HG02763 (cell line): ENCODE data around the gene MEOX1.

Experiments used
- ATAC-seq: cut with Tn5 transposase; IDR thresholded peaks from one replicate; pipeline ENCODE4 v1.9.1; 2021; ENCODE audit warnings: mild to moderate bottlenecking, moderate library complexity; ENCODE audit not compliant: unreplicated experiment

Gene MEOX1

DNA sequence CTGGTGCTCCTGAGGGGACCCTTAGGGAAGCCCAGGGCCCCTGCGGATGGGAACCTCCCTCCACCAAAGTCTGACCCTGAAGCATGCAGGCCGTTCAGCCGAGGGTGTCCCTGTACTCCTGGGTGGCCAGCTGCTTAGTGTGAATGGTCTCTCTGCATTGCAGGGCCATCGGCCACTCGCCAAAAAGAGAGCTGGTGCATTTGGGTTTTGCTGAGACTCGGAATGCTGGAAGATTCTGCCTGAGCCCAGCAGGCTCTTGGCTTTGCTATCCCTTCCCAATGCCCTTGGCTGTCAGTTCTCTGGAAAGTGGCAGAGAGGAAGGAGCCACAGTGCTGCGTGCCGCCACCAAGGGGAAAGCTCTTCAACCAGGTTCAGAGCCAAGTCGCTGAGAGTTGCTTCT is 2.8 kb downstream of the MEOX1 start:
- no peak for ATAC-seq

DNA sequence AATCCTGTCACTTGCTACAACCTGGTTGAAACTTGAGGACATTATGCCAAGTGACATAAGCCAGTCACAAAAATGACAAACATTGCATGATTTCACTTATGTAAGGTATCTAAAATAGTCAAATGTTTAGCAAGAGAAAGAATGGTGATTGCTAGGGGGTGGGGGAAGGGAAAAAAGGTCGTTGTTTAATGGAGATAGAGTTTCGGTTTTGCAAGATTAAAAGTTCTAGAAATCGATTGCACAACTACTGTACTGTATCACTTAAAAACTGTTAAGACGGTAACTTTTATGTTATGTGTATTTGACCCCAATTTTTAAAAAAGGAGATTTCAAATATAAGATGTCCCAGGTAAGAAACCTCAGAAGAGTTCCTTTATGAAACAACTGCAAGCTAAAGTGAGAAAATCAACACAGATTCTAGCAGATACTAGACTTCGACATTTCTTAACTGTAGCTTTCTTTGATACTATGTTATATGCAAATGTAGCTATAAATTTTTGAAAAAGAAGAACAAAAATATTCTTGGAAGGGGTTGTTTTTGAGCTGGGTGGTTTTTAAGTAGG is 5.9 kb downstream of the MEOX1 start:
- ATAC-seq: no peak

DNA sequence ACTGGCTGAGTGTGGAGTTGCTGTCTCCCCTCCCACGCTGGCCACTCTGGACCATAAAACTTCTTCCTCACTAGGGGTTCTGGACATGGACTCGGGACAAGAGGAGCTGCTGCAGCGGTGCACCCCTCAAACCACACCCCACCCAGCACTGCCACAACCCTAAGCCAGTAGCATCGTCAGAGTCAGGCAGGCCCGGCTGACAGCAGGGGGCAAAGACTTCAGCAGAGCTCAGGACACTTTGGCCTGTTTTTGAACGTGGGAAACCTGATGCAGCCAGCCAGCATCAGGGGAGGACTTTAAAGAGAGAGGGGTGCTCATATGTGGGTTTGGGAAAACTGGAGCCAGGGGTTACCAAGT is 9.6 kb downstream of the MEOX1 start:
- no peak for ATAC-seq

DNA sequence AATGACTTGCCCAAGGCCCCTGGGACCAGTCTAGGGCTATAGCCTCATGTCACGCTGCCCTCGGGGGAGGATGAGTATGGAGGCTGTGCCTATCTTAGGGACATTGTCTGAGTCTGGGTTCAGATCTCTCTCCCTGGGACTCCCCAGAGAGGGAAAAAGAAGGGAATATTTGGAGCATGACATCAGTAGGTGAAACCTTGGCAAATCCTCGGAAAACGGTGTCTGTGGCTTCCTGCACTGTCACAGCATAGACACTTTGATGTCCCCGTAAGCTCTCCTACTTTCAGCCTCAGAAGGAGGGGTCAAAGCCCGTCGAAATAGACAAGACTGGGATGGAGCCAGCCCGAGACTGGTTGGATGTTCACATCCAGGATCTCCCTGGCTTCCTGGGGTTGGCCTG is 11.3 kb downstream of the MEOX1 start:
- ATAC-seq: no peak

DNA sequence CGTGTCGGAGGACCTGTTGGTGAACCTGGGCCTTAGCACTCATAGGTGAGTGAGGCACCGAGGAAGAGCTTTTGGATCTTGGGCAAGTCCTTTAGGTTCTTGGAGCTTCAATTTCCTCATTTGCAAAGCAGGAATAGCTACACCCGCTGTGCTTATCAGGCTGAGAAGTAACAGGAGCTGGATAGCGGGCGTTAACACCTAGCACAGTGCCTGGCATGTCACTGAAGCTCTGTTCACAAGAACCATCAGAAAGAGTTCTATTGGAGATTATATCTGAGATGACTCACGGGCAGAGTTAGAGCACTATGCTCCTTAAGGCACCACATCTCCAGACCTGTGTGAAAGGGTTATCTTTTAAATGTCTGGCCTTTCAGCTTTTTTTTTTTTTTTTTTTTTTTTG is 12.8 kb downstream of the MEOX1 start:
- ATAC-seq: no peak

DNA sequence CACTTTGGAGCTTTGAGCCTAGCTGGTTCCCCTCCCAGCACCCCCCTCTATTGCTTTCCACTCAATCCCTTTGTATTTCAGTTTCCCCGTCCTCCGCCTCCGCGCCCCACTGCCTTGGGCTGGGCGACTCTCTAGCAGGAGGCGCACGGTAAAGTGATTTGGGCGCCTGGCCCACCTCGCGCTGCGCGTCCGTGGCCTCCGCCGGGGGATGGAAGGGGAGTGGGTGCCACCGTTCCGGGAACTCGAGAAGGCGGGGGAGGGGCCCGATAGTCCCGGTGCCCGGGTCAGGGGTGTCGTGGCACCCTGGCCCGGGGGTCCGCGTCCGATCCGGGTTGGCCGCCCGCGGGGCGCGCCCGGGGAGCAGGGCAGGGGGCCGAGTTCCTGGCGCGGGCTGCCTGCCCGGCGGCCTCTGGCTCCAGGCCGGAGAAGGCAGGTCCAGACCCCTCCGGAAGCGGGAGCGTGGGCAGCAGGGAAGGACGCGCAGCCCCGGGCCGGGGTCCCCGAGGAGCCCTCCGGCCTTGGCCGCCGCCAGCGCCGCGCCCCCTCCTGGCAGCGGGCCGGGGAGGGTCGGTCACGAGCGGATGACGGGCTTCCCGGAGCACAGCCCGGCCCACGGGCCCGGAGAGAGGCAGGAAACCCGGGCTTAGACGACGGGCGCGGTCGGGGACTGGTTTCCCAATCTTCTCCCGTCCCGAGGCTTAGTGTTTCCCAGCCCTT is 15.8 kb downstream of the MEOX1 start:
- no peak for ATAC-seq

DNA sequence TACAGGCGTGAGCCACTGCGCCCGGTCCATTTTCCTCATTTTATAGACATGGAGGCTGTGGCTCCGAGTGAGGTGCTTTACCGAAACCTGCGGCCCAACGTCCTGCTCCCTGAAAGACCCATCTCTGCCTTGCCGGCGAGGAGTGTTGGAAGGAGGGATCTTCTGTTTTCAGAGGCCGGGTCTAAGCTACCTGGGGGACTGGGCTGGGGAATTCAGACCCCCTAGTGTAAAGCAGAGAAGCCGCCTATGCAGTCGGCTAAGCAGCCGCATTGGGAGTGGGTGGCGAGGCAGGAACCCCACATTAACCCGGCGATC is 16.3 kb downstream of the MEOX1 start:
- no peak for ATAC-seq

DNA sequence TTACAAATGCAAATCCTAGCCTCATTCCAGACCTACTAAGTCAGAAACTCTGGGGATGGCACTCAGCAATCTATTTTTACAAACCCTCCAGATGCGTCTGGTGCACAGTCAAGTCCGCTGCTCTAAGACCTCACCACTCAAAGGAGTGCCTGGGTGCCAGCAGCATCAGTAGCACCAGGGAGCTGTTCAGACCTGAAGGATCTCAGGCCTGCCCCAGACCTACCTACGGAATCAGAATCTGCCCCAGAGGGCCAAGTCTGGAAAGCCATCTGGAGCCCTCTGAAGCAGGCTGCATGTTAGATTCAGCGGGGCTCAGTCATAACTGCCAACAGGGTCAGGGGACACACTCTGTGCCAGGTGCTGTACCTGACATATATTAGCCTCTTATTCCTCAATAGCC is 17.6 kb downstream of the MEOX1 start:
- ATAC-seq: no peak

DNA sequence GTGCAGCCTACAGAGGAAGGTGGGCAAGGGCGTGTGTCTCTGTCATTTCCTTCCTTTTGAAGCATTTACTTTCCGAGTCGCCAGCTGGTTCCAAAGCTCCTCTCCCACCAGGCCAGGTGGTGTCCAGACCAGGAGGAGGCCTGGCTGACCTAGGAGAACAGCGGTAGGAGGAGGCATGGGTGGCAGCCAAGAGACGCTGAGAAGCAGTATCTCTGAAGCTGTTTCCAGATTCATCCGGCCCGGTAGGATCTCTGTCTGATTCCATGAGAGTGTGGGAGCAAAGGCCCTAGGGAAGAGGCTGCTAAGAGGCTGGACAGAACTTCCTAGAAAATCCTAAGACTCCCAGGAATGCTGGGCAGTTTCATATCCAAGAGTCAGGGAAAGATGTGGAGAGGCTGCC is 20.3 kb downstream of the MEOX1 start:
- no peak for ATAC-seq

DNA sequence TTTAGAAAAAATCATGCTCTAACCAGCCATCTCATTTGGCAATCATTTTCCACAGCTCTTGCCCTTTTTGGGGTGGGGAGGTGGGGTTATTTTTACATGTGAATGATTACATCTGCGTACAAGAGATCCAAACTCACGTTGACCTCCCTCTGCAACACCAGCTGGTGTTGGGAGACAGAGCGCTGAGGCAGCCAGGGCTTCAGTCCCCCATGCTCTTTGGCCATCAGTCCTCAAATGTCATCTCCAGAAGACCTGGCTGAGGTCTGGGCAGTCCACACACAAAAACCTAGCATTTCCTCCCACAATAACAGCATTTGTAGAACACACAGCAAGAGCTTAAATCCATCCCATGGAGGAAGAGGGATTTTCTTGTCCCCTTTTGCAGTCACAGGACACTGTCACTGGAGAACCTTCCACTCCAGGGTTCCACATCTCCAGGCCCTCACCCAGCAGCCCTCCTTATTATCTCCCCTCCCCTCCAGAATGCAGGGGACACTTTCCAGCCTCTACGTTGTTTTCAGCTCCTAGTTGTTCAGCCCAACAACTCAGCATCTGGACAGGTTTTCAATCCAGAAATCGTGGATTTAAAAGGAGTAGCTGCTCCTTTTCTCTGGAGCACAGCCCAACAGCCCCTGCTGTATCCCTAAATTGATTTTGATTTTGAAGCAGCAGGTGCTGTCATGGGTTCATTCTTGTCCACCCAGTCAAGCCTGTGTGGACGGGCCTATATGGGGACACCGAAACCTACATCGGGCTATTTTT is 21.1 kb downstream of the MEOX1 start:
- ATAC-seq: no peak

DNA sequence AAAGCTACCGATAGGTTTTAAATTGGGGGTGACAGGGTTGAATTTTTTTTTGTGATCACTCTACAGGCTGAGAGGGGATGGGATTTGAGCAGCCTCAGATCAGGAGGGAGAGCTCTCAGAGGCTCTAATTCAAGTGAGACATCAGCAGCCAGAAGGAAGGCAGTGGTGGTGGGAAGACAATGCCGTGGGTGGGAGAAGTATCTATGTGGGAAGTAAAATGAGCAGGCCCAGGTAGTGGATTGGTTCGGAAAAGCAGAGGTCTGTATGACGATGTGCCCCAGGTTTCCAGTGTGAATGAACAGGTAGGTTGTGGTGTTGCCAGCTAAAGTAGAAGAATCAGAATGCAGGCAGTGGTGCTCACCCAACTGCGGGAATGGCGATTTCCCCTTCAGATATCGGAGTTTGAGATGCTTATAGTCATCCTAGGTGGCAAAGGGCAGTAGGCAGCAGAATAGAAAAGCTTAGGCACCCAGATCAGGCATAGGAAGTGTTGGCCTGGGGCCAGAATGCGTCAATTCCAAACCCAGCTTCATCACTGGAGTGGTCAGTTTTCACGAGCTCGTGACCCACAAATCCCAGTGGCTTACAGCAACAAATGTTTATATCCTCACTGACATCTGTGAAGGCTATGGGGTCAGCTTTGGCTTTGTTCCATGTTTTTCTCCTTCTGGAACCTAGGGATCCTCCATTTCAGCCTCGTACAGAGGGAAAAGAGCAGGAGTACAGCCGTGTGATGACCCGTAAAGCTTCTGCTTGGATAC is 24.0 kb downstream of the MEOX1 start:
- no peak for ATAC-seq

DNA sequence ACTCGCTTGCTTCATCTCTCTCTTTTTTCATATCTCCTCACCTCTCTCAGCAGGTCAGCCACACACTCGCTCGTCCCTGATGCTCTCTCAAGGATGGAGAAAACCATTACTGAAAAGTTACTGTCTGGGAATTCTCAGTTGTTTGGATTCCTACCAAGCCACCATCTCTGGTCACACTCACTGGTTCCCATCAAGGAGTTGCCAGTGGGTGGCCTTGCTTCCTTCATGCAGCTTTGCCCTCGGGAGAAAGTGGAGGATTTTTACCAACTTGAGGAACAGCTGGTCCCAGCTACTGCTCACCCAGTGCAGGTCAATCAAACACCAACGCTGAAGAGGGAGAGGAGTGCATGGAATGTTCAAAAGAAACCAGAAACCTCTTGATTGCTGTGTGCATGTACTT is 25.3 kb downstream of the MEOX1 start:
- no peak for ATAC-seq

DNA sequence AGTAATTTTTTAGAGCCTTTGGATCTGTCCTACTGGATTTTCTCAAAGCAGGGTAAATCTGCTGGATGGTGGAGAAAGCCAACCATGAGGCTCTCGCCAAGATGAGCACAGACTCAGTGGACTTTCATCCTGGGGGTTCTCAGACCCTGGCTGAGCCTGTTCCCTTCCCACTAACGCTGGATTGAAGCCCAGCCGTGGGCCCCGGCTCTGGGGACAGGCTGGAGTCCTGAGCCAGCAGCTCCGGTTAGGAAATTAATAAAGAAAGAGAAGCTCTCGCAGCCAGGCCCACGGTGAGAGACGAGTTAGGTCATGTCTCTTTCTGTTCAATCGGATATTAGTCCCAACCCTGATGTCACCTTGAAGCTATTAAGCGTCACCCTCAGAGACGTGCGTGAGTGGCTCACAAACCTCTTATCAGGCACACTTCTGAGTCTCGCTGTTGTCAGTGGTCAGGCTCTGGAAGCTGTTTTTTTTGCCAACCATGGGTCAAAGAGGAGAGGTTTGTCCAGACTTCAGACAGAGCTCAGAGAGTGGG is 27.1 kb downstream of the MEOX1 start:
- no peak for ATAC-seq

DNA sequence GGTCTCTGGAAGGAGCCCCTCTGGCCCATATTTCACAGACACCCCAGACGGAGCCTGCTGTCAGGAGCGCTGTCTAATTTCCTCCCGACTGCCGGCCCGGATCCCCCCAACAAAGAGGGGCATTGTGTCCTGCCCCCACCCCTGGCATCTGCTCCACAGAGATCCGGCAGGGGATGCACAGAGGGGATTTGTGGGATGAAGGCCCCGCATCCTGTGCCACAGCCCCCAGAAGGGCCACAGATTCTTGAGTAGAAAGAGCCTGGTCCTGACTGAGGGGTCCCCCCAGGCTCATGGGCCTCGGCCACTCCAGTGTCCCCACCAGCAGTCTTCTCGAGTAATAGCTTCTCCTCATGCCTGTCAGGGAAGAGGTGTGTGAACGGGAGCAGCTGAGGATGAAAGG is 29.5 kb downstream of the MEOX1 start:
- ATAC-seq: no peak

DNA sequence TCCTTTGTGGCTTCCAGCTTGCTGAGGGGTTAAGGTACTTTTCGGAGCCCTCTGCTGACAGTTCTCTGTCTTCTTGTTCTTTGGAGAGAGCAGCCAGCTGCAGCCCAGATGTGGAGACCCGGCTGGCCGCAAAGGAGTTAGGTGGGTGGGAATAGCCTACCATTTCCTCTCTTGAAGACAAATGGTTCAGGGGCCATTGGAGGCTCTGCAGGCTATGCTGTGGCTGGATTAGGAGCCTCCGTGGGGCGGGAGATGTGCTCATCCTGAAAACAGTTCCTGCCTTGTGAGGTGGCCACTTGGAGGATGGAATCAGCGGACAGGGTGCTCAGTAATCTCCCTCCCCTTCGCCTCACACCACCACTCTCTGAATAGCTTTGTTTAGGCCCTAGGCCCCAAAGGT is 30.3 kb downstream of the MEOX1 start:
- ATAC-seq: no peak

DNA sequence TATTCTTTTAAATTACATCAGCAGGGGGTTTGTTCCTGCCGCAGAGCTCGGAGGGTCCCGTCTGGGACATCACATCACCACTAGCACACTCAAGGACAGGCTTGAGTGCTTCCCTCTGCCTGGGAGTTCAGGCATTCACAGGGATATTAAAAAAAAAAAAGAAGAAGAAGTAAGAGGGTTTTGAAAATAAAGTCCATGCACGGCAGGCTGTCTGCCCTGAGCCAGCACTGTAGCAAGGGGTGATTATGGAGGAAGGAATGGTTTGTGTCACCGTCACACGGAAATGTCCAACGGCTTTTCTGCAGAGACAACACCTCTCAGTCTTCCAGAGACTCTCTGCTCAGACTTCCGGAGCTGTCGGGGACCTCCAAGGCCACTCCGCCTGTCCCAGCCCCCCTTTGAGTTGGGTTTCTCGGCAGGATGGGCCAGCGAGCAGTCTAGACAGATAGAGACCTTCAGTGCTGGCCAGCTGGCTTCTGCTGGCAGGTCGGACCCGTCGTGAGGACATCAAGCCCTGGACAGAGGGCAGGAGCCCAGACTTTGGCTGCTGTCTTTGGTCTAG is 33.6 kb downstream of the MEOX1 start:
- ATAC-seq: no peak

DNA sequence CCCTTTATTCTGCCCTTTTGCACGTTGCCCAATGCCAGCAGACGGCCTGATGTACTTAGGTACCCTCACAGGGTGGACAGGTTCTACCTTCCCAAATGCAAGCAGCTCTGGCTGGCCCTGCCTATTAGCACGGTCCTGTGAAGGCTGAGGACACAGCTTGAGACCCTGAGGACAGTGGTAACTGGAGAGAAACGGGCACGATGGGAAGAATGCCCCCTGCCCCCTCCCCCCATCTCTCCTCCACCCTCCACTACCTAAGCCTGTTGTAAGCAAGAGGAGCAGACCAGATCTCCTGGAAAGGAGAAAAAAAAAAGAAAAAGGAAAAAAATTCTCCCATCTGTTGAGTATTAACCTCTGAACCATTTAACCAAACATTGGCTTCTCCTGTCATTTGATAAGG is 34.1 kb downstream of the MEOX1 start:
- ATAC-seq: no peak

DNA sequence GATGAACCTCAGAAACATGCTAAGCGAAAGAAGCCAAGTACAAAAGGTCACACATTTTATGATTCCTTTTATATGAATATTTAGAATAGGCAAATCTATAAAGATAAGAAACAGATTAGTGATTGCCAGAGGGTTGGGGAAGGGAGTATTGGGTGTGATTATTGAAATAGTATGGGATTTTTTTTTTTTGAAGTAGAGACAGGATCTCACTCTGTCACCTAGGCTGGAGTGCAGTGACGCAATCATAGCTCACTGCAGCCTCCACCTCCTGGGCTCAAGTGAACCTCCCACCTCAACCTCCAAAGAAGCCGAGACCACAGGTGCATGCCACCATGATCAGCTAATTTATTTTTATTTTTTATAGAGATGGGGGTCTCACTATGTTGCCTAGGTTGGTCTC is 35.7 kb downstream of the MEOX1 start:
- no peak for ATAC-seq

DNA sequence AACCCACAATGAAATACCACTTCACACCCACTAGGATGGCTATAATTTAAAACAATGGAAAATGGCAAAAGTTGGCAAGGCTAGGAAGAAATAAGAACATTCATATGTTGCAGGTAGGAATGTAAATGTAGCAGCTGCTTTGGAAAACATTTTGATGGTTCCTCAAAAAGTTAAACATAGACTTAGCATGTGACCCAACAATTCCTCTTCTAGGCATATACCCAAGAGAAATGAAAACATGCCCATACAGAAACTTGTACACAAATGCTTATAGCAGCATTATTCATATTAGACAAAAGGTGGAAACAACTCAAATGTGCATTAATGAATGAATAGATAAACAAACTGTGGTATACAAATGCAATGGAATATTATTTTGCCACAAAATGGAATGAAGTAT is 36.1 kb downstream of the MEOX1 start:
- no peak for ATAC-seq

DNA sequence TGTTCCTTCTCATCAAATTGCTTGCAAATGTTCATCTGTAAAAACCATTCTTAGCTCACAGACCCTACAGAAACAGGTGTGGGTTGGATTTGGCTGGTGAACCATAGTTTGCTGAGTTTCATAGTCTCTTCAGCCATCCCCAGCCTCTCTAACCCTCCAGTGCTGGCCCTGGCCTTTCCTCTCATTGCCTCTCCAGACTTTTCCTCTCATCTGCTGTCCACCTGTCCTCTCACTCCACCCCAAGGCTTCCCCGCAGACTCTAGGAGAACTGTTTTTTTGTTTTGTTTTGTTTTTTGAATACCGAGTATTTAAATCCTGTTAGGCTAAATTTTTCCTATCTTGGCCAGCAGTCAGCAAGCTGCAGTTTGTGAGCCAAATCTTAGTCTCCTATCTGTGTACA is 41.1 kb downstream of the MEOX1 start:
- no peak for ATAC-seq

DNA sequence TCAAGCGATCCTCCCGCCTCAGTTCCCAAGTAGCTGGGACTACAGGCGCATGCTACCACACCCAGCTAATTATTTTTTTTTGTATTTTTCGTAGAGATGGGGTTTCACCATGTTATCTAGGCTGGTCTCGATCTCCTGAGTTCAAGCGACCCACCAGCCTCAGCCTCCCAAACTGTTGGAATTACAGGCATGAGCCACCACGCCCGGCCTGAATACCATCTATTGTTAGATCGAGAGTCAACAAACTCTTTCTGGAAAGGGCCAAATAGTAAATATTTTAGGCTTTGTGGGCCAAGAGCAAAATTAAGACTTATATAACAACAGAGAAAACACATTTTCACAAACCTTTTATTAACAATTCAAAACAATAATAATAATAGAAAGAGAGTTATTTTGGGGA is 41.6 kb downstream of the MEOX1 start:
- no peak for ATAC-seq
